Measurements from ENCODE around the gene LAMP5.

Gene LAMP5

DNA sequence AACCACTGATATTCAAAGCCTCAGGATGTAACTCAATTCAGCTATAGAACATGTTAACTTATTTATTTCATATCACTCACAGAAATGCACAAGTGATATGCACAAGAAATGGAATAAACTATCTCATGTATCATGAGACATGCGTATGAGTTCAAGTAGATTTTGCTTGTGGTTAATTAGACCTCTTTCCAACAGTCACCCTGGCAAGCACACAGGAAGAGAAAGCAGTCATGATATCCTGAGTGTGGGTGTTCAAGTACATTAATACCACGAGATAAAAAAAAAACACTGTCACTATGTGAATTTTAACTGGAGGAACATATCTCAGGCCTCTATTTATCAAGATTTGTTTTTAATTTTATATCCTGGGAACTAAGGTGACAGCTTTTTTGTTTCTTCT is 64.2 kb downstream of the LAMP5 start:
- intact Hi-C loops (cut with DNase I), result no loop called here
- DNase-seq, result no peak

Data from posterior cingulate gyrus (tissue), 11 donors.